Melanocyte of skin (primary cell): ENCODE data around the gene ATP7A. TPM values are rescaled to one million over a fixed set of nuclear protein-coding genes. Genes with fewer than 3 reads are reported as not detected.

Source experiments
- small RNA-seq, 2 donors: library from RNA; depleted of rRNA; stranded (forward); fragments of <200 nt; gene quantifications; one replicate each; pipeline ENCODE3, GENCODE V24; 2012
- total RNA-seq, 2 donors: library from RNA; depleted of rRNA; stranded (reverse); fragments of >200 nt; gene quantifications; 2 replicates each; pipeline ENCODE4 v1.2.3, GENCODE V29; 2012

ATP7A gene
- 10 to 100 TPM; 22.4 to 41.0 TPM for total RNA-seq

GRCh38 chrX:77910108-77910840 is at the start of gene ATP7A:
TSS of gene ATP7A (plus strand) at chrX:77910693. CDS start at chrX:77971642, 60,949 bp downstream.

DNA sequence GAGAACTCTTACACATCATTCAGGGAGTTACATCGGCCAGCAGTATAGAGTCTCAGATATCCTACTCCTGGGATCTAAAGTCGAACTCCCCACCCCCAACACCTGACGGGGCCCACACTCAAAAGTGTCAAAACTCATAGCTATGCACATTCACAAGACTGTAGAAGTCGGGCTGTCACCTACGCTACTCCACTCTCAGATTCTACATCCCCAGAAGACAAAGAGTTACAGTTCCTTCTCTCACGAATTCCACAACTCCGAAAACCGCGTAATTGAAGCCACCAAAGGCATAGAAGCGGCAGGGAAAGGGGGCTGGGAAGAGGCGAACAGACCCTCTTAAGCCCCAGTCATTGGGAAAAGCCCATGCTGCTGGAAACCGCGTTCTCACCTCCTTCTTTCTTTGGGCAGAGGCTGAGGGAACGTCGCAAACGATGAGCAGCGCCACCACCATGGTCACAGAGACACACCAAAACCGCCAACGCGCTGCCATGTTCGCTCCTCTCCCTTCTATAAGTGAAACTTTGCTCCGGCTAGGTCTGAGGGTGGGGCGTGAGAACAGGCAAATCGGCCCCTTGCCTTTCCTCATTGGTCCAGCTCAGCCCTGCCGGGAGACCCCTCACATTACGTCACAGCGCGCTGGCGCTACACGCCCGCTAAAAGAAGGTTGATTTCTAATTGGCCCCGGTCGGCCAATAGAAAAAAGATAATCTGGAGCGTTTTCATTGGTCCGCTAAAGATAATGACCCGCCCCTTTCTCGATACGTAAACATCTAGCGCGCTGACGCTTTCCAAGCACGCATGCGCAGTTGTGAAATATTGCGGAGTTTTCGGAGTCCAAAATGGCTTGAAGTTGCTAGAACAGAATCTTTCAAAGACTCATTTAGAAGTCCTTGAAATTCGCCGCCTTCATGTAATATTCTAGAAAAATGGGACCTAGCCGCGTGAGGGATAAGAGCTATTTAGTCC is 15.3 kb upstream of the ATP7A start, which contains the start of gene MAGT1:
Gene MAGT1, minus strand, starts transcription at position 515 of the 966 bp plus-strand sequence. Its CDS starts 25 bp downstream, at position 490.

DNA sequence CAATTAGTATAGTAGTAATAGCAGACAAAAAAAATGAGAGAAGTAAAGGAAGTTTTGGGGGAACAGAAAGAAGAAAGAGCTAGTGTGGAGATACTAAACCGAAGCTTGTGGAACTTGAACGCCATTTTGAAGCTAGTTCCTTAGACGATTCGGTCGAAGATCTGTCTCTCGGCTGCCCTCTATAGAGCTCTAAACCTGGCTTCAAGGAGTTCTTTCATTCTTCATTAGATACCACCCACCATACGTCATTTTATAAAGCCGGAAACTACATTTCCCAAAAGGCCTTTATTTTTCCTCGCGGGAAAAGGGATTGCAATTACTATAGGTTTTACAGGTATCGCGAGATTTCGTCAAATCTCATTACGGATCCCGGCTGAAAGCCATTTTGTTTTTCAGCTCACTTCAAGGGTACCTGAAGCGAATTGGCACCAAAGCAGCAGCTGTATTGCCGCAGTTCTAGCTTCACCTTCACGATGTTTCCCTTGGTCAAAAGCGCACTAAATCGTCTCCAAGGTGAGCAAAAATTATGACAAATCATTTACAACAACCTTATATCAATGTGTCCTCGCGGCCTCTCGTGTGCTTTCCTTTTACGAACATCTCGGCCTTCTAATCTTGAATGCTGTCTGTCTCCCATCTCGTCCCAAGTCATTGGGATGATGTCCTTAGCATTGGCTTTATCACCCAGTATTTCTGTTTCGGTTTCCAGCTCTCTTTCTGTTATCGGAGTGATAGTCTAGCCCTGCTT is 11.2 kb upstream of the ATP7A start, which contains the start of gene COX7B:
Gene COX7B, plus strand, starts transcription at position 388 of the 748 bp plus-strand sequence. Its CDS starts 86 bp downstream, at position 474.

GRCh38 chrX:77969538-77969937 is 59.0 kb downstream of the ATP7A start, which contains the start of gene PGAM4:
TSS of gene PGAM4 (minus strand) at chrX:77969638. CDS start at chrX:77969638, 0 bp downstream.

Small RNAs within 50 kb of the gene (small RNA-seq; reads per million reads assigned to genes)
- gene RN7SL460P, result 0 reads per million in 2 donors

Other genes starting within 250 kb of the ATP7A start
- 10 to 100 TPM; 30.0 to 33.0 TPM for gene ATRX, start 124.5 kb upstream of the ATP7A start, total RNA-seq
- gene MAGT1, start 15.3 kb upstream of the ATP7A start, total RNA-seq, result 10 to 100 TPM; 62.6 to 99.6 TPM
- 100 to 1,000 TPM; 268 to 331 TPM for gene COX7B, start 11.2 kb upstream of the ATP7A start, total RNA-seq
- gene PGAM4, start 58.9 kb downstream of the ATP7A start, total RNA-seq, result not detected
- 100 to 1,000 TPM; 216 to 262 TPM for gene PGK1, start 193.6 kb downstream of the ATP7A start, total RNA-seq
- gene TAF9B, start 229.0 kb downstream of the ATP7A start, total RNA-seq, result 10 to 100 TPM; 21.0 to 23.1 TPM